GM21723 (cell line): ENCODE data around the gene GSK3B.

Experiments
- ATAC-seq: cut with Tn5 transposase; IDR thresholded peaks from one replicate; pipeline ENCODE4 v1.9.1; 2021; ENCODE audit warnings: mild to moderate bottlenecking, moderate library complexity; ENCODE audit not compliant: unreplicated experiment

GSK3B gene

GRCh38 chr3:120093911-120094775, at the start of gene GSK3B:
GSK3B (minus strand) TSS chr3:120094447; CDS start chr3:120093434, 1,013 bp downstream.
- peak; percentile 4 for ATAC-seq

GRCh38 chr3:120143676-120144075, 49.4 kb upstream of the GSK3B start:
- no peak for ATAC-seq

GRCh38 chr3:120142236-120142635, 48.0 kb upstream of the GSK3B start:
- no peak for ATAC-seq

GRCh38 chr3:120140098-120140742, 46.0 kb upstream of the GSK3B start:
- no peak for ATAC-seq

- no peak for ATAC-seq
Observed at GRCh38 chr3:120139140-120139539, 44.9 kb upstream of the GSK3B start.

- ATAC-seq: no peak
Observed at GRCh38 chr3:120137548-120137947, 43.3 kb upstream of the GSK3B start.

- ATAC-seq: no peak
Observed at GRCh38 chr3:120130656-120131055, 36.4 kb upstream of the GSK3B start.

- ATAC-seq: no peak
Observed at GRCh38 chr3:120129718-120130513, 35.7 kb upstream of the GSK3B start.

- no peak for ATAC-seq
Observed at GRCh38 chr3:120129051-120129450, 34.8 kb upstream of the GSK3B start.

- no peak for ATAC-seq
Observed at GRCh38 chr3:120125992-120126391, 31.7 kb upstream of the GSK3B start.

GRCh38 chr3:120119846-120120510, 25.7 kb upstream of the GSK3B start:
- ATAC-seq: no peak

- ATAC-seq: no peak
Observed at GRCh38 chr3:120114981-120115380, 20.7 kb upstream of the GSK3B start.

- ATAC-seq: no peak
Observed at GRCh38 chr3:120114376-120114775, 20.1 kb upstream of the GSK3B start.

GRCh38 chr3:120113128-120114116, 19.2 kb upstream of the GSK3B start:
- no peak for ATAC-seq

GRCh38 chr3:120111898-120112297, 17.7 kb upstream of the GSK3B start:
- no peak for ATAC-seq

GRCh38 chr3:120103276-120103675, 9.0 kb upstream of the GSK3B start:
- no peak for ATAC-seq

GRCh38 chr3:120102674-120103073, 8.4 kb upstream of the GSK3B start:
- ATAC-seq: no peak

GRCh38 chr3:120102232-120102631, 8.0 kb upstream of the GSK3B start:
- ATAC-seq: no peak

GRCh38 chr3:120101624-120102023, 7.4 kb upstream of the GSK3B start:
- ATAC-seq: no peak

GRCh38 chr3:120100711-120101110, 6.5 kb upstream of the GSK3B start:
- no peak for ATAC-seq
